Stimulated activated CD8-positive, alpha-beta memory T cell treated with anti-CD3 and anti-CD28 coated beads, Interleukin-15, amount 100 ng/mL, for 24 hours (primary cell): ENCODE results near the gene MIOX.
A peak's percentile ranks its signal among the peaks of the same experiment; 100 is the strongest.
"Not testable (repeated sequence)": the region's sequence is repeated elsewhere in the genome, so short reads cannot be mapped to it uniquely, and the experiment has no call there.

Experiments
- DNase-seq: peaks from one replicate; pipeline ENCODE4 v3.0.0-alpha.2; 2020; ENCODE audit warnings: low read depth

The MIOX gene

DNA sequence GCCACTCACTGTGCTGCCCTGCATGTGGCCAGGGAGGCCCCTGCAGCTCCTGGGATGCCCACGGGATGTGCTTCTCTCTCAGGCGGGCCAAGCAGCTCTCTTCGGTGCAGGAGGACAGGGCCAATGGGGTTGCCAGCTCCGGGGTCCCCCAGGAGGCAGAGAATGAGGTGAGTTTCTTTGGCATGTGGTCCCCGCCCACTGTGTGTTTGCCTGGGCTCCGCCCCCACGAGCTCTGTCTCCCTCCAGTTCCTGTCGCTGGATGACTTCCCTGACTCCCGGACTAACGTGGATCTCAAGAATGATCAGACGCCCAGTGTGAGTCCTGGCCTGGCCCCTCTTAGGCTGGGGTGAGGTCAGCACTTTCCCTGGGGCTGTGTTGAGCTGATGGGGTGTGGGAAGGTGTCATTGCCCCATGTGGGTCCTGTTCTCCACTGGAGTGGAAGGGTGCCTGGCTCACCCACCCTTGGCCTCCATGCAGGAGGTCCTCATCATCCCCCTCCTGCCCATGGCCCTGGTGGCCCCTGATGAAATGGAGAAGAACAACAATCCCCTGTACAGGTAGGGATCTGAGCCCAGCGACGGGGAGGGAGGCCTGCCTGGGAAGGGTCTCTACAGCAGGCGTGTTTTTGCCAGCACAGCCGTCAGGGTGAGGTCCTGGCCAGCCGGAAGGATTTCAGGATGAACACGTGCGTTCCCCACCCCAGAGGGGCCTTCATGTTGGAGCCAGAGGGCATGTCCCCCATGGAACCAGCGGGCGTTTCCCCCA, 31.0 kb downstream of the MIOX start:
- DNase-seq = no peak

DNA sequence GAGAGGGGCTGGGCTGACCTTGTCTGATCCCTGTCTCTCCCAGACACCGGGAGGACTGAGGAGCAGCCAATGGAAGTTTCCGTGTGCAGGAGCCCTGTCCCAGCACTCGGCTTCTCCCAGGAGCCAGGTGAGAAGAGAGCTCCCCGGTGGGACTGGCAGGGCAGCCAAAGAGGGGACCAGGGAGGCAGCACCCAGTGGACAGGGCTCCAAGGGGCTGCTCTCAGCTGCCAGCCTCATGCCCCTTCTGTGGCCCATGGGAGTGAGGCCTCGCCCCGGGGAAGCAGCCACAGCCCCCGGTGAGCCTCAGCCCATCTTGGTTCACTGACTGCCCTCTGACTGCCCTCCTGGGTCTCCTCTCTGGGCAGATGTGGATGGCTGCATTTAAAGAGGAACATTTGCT, 31.9 kb downstream of the MIOX start:
- DNase-seq = no peak

DNA sequence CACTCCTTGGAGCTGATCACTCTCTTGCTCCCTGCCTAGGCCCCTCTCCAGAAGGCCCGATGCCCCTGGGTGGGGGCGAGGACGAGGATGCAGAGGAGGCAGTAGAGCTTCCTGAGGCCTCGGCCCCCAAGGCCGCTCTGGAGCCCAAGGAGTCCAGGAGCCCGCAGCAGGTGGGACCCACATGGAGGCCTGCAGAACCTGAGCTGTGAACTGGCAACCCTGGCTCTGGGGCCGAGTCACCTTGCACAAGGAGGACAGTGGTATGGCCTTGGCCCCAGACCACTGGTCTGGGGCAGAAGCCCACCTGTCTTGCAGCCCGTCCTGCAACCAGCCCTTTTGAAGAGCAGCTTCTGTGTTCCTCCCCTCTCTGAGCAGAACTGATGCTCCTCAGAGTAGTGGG, 32.5 kb downstream of the MIOX start:
- no peak for DNase-seq

DNA sequence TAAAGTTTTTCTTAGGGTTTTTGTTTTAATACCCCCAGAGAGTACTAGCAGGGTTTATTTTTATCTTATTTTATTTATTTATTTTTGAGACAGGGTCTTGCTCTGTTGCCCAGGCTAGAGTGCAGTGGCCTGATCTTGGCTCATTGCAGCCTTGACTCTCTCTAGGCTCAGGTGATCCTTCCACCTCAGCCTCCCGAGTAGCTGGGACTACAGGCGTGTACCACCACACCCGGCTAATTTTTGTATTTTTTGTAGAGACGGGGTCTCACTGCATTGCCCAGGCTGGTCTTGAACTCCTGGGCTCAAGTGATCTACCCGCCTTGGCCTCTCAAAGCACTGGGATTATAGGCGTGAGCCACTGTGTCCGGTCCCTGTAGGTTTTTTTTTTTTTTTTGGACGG, 33.5 kb downstream of the MIOX start:
- DNase-seq = not testable (repeated sequence)

DNA sequence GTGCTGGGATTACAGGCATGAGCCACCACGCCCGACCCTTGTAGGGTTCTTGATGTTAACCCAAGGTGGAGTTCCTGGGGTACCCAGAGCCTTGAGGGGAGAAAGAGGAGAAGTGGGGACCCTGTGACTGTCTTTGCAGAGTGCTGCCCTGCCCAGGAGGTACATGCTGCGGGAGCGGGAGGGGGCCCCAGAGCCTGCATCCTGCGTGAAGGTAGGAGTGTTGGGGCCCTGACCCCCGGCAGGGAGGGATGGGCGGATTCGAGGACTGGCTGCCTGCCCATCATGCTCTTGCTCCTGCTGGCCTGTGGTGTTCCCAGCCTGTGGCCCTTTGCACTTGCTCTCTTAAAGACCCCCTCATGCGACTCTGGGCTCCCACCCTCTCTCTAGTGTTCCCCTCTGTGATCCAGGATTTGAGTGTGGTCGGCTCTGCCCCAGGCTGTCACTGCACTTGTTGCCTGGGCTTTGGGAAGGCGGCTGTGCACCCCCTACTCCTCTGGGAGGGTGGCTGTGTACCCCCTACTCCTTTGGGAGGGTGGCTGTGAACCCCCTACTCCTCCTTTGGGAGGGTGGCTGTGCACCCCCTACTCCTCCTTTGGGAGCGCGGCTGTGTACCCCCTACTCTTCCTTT, 34.3 kb downstream of the MIOX start:
- DNase-seq = no peak

DNA sequence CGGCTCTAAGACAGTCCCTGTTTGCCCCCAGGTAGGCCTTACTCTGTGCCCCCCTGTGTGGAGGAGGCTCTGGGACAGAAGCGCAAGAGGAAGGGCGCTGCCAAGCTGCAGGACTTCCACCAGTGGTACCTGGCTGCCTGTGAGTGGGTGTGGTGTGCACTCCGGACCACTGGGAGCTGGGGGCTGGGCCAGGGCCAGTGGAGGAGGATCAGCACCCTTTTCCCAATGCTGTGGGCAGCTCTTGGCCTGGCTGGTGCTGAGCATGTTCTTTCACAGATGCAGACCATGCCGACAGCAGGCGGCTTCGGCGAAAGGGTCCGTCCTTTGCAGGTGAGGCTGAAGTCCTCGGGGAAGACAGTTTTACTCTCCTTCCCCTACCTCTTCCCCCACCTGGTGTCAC, 35.1 kb downstream of the MIOX start:
- no peak for DNase-seq

DNA sequence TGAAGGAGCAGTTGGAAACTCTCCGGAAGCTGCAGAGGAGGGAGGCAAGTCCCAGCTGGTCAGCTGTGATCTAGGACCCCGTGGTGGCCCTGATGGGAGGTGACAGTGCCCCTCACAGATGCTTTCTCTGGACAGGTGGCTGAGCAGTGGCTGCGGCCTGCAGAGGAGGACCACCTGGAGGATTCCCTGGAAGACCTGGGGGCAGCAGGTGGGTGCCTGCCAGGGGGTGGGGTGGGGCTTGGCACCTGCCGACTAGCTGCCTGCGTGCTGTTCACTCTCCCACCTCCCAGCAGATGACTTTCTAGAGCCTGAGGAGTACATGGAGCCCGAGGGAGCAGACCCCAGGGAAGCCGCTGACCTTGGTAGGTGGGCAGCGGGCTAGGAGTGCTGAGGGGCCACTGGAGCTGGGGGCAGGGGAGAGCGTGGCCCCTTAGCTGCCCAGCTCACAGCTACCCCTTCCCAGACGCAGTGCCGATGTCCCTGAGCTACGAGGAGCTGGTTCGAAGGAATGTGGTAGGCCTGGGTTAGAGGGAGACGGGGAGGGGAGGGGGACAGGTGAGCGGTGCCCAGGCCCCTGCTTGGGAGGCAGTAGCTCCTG, 35.6 kb downstream of the MIOX start:
- no peak for DNase-seq

DNA sequence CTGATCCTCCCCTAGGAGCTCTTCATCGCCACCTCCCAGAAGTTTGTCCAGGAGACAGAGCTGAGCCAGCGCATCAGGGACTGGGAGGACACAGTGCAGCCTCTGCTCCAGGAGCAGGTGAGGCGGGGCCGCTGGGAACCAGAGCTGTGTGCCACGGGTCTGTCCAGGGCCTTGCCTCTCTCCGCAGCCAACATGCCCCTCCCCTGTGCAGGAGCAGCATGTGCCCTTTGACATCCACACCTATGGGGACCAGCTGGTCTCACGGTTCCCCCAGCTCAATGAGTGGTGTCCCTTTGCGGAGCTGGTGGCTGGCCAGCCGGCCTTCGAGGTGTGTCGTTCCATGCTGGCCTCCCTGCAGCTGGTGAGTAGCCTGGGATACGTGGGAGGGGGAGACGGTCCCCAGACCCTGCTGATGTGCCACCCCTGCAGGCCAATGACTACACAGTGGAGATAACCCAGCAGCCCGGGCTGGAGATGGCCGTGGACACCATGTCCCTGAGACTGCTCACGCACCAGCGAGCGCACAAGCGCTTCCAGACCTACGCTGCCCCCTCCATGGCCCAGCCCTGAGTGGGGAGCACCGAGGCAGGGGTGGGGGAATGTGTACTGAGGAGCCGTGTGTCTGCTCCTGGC, 36.3 kb downstream of the MIOX start:
- no peak for DNase-seq

DNA sequence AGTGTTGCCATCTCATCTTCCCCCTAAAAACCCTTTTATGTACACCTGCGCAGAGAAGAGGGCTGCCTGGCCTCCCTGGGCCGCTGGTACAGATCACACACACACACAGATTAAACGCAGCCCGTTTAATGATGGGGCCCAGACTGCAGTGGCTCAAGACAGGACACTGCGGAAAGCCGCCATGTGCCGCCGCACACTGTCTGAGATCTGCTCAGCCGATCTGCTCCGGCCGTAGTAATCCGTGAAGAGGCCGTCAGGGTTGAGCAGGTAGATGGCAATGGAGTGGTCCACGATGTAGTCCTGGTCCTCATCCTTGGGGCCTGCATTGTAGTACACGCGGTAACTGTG, 36.8 kb downstream of the MIOX start:
- no peak for DNase-seq

GRCh38 chr22:50523806-50524675, 37.4 kb downstream of the MIOX start:
- no peak for DNase-seq

GRCh38 chr22:50524676-50525103, 38.0 kb downstream of the MIOX start:
- DNase-seq = no peak

- DNase-seq = peak; percentile 98
Measured at GRCh38 chr22:50525104-50525857, 38.6 kb downstream of the MIOX start, which contains the start of gene SCO2. TSS of gene SCO2 (minus strand) at chr22:50525598. CDS start at chr22:50524411, 1,187 bp downstream.

DNA sequence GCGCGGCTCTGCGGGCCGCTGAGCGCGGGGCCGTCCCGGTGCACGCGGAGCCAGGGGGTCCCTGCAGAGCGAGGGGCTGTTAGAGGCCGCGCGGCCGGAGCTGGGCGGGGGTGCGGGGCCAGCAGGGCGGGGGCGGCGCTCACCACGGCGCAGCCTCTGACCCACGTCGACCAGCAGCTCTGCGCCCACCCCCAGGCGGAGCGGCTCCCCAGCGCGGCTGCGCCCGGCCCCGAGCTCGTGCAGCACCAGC, 39.1 kb downstream of the MIOX start:
- no peak for DNase-seq

DNA sequence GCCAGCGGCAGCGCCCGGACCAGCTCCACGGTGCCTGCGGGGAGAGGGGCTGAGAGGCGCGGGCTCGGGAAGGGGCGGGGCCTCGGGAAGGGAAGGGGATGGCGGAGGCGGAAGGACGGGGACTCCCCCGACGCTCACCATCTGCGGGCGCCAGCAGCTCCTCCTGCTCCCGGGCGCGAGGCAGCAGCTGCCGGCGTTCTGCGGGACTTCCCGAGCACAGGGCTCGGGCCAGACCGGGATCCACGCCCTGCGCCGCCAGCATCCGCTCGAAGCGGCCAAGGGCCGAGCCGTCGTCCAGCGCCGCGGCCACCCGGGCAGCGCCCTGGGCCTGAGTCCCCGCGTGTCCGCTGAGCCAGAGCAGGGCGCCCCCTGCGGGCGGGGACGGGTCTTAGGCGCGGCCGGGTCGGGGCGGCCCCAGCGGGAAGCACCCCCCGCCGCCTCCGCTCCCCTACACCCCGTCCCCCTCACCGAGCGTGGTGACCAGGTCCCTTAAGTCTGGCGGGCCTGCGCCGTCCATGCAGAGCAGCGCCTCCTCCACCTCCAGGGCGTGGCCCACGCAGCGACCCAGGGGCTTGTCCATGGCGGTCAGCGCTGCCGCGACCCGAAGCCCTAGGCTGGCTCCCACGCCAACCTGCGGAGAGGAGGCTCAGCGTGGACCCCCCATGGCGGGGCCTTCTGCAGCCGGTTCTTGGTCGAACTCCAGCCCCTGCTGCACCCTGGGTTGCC, 39.6 kb downstream of the MIOX start:
- DNase-seq = peak; percentile 63

DNA sequence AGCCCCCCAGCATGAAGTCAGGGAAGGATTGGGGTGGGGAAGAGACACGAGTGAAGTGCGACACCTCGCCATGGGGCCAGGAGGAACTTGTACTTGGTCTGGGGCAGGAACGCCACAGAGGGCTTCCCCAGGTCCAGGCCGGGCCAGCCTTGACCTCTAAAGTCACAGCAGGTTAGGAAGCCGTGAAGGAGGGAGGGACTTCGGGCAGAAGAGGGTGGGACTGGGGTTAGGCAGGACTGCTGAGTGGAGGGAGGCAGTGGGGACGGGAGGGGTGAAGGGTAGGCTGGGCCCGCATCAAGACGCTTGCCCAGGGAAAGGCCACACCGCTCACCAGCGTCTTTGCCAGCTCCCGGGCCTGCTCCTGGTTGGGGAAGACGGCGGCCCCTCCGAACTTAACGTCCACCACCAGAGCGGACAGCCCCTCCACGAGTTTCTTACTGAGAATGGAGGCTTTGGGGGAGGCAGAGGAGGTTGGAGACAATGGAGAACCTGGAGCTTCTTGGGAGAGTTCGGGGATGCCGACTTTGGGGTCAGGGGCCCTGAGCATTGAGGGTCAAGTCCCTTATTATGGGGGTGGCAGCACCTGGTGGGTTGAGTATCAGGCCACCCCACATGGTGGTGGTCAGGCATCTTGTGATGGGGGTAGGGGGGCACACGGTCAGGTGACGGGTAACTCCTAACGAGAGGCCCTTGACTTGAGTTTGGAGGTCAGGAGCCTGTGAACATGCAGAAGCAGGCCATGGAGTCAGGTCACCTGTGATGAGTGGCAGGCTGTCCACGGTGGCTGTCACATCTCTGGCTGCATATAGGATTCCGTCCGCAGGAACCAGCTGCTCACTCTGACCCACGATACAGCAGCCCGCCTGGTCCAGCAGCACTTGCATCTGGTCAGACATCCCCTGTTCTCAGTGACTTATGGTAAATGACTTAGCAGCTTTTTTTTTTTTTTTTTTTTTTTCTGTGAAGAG, 40.5 kb downstream of the MIOX start:
- DNase-seq = no peak

DNA sequence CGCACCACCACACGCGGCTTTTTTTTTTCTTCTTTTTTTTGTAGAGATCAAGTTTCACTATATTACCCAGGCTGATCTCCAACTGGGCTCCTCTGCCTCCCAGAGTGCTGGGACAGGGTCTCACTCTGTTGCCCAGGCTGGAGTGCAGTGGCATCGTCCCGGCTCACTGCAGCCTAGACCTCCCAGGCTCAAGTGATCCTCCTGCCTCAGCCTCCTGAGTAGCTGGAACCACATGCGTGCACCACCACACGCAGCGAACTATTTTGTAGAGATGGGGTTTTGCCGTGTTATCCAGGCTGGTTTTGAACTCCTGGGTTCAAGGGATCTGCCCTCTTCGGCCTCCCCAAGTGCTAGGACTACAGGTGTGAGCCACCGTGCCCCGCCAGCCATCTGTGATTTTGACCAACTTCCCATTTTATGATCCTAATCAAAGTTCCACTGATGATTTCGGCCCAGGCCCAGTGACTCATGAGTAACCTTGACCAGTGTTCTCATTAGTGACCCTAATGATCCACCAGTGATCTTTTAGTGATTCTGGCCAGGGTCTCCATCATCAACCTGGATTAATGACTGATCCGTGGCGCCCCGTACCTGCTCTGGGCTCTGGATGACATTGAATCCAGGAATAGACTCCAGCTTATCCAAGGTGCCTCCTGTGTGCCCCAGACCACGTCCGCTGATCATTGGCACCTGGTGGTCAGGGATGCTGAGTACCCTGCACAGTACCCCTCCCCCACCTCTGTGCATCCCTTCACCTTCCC, 41.4 kb downstream of the MIOX start:
- DNase-seq = no peak

DNA sequence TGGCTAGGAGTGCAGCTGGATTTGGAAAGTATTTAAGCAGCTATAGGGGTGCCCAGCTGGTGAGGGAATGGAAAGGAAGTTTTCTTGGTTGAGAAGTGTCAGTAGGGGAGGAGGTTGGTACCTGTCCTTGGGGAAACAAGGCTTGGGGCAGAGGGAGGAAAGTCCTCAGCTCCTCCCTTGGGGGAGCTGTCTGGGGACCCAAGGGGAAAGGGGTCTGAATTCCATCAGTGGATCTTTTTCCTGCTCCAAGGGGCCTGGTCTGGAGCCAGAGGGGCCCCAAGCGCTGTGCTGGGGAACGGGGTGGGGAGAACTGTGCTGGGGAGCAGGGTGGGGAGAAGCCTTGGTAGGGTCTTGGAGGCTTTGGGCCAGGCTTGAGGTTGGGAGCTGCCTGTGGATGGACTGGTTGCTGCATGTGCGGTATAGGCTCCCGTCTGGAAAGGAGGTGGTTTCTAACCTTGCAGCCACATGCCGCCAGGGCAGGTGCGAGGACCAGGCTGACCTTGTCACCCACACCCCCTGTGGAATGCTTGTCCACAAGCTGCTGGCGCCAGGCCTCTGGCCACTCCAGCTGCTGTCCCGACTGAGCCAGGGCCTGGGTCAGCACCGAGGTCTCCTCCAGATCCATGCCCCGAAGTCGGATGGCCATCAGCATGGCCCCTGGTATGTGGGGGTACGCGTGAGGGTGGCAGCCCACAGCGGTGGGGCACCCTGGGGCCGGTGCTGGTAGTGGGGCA, 42.2 kb downstream of the MIOX start:
- DNase-seq = no peak

DNA sequence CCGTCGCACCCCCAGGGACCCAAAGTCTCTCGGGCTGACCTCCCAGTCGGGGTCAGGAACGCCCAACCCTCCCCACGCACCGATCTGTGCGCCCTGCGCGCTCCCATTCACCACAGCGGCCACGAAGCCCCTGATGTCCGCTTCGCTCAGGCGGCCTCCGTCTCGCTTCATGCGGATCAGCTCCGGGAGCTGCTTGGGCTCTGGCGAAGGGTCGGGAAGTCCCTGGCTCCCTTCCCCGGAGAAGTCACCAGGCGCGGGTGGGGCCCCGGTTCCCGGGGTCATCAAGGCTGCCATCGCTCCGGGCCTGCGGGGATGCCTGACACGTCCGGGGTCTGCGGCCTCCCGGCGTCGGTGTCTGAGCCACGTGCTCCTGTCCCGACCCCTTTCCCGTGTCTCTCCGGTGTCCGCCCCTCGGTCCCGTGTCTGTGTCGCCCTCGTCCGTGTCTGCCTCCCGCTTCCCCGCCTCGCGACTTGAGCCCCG, 42.8 kb downstream of the MIOX start:
- no peak for DNase-seq
